22Rv1 (cell line): Measurements from ENCODE around the gene ATP8B1.

Source experiments
- ZFX ChIP-seq: fragments of 450-650 bp; IDR thresholded peaks from 2 replicates; pipeline ENCODE4 v1.6.1; 2017; ENCODE audit warnings: antibody characterized with exemption, borderline replicate concordance
- TF ChIP-seq, protein P1 (sequence below): fragments of 450-650 bp; IDR thresholded peaks from 2 replicates; pipeline ENCODE4 v1.5.1; 2017; ENCODE audit warnings: mild to moderate bottlenecking

DNA sequence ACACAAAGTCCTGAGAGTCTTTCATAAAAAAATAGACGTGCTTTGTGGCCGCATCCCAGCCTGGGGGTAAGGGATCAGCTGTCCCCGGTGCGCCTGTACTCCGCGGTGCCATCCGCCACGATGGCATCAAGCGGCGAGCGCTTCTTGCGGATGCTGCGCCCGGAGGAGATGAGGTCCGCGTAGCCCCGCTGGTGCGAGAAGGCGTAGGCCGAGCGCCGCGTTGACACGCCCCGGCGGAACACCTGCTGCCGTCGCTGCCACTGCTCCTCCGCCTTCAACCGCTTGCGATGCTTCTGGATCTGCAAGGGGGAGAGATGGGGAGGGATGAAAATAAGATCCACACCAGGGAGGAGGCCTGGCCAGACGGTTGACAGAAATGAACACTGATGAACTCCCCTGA lies 154.7 kb downstream of the ATP8B1 start:
- TF ChIP-seq, protein P1, sequence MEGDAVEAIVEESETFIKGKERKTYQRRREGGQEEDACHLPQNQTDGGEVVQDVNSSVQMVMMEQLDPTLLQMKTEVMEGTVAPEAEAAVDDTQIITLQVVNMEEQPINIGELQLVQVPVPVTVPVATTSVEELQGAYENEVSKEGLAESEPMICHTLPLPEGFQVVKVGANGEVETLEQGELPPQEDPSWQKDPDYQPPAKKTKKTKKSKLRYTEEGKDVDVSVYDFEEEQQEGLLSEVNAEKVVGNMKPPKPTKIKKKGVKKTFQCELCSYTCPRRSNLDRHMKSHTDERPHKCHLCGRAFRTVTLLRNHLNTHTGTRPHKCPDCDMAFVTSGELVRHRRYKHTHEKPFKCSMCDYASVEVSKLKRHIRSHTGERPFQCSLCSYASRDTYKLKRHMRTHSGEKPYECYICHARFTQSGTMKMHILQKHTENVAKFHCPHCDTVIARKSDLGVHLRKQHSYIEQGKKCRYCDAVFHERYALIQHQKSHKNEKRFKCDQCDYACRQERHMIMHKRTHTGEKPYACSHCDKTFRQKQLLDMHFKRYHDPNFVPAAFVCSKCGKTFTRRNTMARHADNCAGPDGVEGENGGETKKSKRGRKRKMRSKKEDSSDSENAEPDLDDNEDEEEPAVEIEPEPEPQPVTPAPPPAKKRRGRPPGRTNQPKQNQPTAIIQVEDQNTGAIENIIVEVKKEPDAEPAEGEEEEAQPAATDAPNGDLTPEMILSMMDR = no peak
- no peak for TF ChIP-seq ZFX
